Aorta (tissue), 5 donors: ENCODE measurements around the gene AGBL1. TPM values are rescaled to one million over a fixed set of nuclear protein-coding genes. Genes with fewer than 3 reads are reported as not detected.
"Not testable (repeated sequence)": the region's sequence is repeated elsewhere in the genome, so short reads cannot be mapped to it uniquely, and the experiment has no call there.

Experiments used
- ATAC-seq: fragments of 200-7000 bp; cut with Tn5 transposase; one replicate; pipeline ENCODE4 v1.9.1; 2022; ENCODE audit warnings: moderate library complexity; ENCODE audit not compliant: low FRiP score
- DNase-seq, 2 donors: peaks; one replicate each; pipeline ENCODE4 v3.0.0-alpha.2; 2020
- H3K27ac ChIP-seq, 2 donors: one replicate each; pipeline ENCODE4 v1.5.1; 2013; ENCODE audit warnings: low read length in 2 of 2, mild to moderate bottlenecking in 2 of 2, moderate library complexity in 2 of 2, control low read depth in 1 of 2, inconsistent platforms in 1 of 2, low read depth in 1 of 2
- H3K27me3 ChIP-seq, 2 donors: one replicate each; pipeline ENCODE4 v1.6.1; 2013; ENCODE audit warnings: control low read depth in 1 of 2, low read length in 1 of 2, mild to moderate bottlenecking in 1 of 2, moderate library complexity in 1 of 2; ENCODE audit not compliant: insufficient read depth in 2 of 2, control insufficient read depth in 1 of 2
- H3K36me3 ChIP-seq, 2 donors: one replicate each; pipeline ENCODE4 v1.6.1; 2013; ENCODE audit warnings: control low read depth in 1 of 2, low read length in 1 of 2, mild to moderate bottlenecking in 1 of 2; ENCODE audit not compliant: insufficient read depth in 2 of 2, control insufficient read depth in 1 of 2
- H3K4me1 ChIP-seq, 2 donors: one replicate each; pipeline ENCODE4 v1.6.1; 2013; ENCODE audit warnings: low read length in 2 of 2, control low read depth in 1 of 2, mild to moderate bottlenecking in 1 of 2, moderate library complexity in 1 of 2; ENCODE audit not compliant: insufficient read depth in 2 of 2, control insufficient read depth in 1 of 2
- H3K4me3 ChIP-seq, 2 donors: one replicate each; pipeline ENCODE4 v1.5.1; 2013; ENCODE audit warnings: low read length in 2 of 2, control low read depth in 1 of 2, mild to moderate bottlenecking in 1 of 2
- H3K9me3 ChIP-seq: one replicate; pipeline ENCODE4 v1.6.1; 2013; ENCODE audit warnings: mild to moderate bottlenecking, low read length; ENCODE audit not compliant: control insufficient read depth
- WGBS, 2 donors: extraction: QIAGEN DNeasy Blood & Tissue Kit; methylation state at CpG; one replicate each; pipeline ENCODE4 v1.1.7; 2013; 5-methylcytosine and 5-hydroxymethylcytosine counted together
- intact Hi-C, 2 donors: fragments of 100-400 bp; cut with DNase I; formaldehyde crosslinking; loops; one replicate each; pipeline versions ENCODE4 v1.14.2 to v1.15.0; 2022
- polyA plus RNA-seq, 2 donors: library from polyadenylated mRNA; stranded (reverse); fragments of 200-250 nt; gene quantifications; one replicate each; pipeline ENCODE4 v1.2.3, GENCODE V29; 2013
- total RNA-seq, 2 donors: library from RNA; stranded (reverse); fragmentation: NEBNext Ultra II Directional; extraction: Animal tissue kit (Norgen Biotek cat#: 25700); gene quantifications; one replicate each; pipeline ENCODE4 v1.2.1, GENCODE V29; 2021
- donor health status: healthy with polysubstance abuse.
- donor health status: Bipolar disorder and iron deficiency.
- donor health status: DM: no; HTN: no; CAD: no.
- donor health status: DM: no; HTN: no; CAD: no.
- donor health status: DM: yes; HTN: yes; CAD: no.

The AGBL1 gene
- total and polyA plus RNA-seq, 4 donors = 0.21 TPM; not detected in 3

GRCh38 chr15:87033056-87033455 lies 953.4 kb downstream of the AGBL1 start:
- no peak for ATAC-seq
- H3K9me3 ChIP-seq = peaks cover 1% of the 10 kb centered on the region
- H3K27me3 ChIP-seq = no peaks in the 10 kb centered on the region
- intact Hi-C loops = loop anchor here (5.0 to 10.0 kb wide), 2 partner anchors 1242 to 1419 kb away; no protein-coding TSS in a partner anchor
- 30 to 43% methylated on average over 2 of the region's 2 CpGs for WGBS, 2 donors
- no peak for DNase-seq
- H3K4me3 ChIP-seq = no peak overlapping the region
- no peak overlapping the region for H3K27ac ChIP-seq
- H3K4me1 ChIP-seq = no peaks in the 10 kb centered on the region
- H3K36me3 ChIP-seq = no peaks in the 10 kb centered on the region

DNA sequence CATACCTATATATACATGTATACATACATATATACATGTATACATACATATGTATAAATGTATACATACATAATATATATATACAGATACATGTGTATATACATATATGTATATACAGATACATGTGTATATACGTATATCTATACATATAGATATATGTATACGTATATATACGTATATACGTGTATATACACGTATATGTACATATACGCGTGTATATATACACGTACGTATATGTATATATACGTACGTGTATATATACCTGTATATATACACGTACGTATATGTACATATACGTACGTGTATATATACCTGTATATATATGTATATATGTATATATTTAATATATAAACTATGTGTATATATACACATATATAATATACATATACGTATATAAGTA lies 955.2 kb downstream of the AGBL1 start:
- 92 to 94% methylated on average over 16 of the region's 16 CpGs for WGBS, 2 donors
- Histone ChIP-seq H3K27me3 (no peaks in the 10 kb centered on the region), H3K36me3 (no peaks in the 10 kb centered on the region), H3K4me3 (no peak overlapping the region), H3K27ac (no peak overlapping the region), H3K4me1 (no peaks in the 10 kb centered on the region), H3K9me3 (peaks cover 1% of the 10 kb centered on the region)
- intact Hi-C loops = loop anchor here (5.0 to 10.0 kb wide), 2 partner anchors 1240 to 1417 kb away; no protein-coding TSS in a partner anchor
- ATAC-seq = no peak
- no peak for DNase-seq

DNA sequence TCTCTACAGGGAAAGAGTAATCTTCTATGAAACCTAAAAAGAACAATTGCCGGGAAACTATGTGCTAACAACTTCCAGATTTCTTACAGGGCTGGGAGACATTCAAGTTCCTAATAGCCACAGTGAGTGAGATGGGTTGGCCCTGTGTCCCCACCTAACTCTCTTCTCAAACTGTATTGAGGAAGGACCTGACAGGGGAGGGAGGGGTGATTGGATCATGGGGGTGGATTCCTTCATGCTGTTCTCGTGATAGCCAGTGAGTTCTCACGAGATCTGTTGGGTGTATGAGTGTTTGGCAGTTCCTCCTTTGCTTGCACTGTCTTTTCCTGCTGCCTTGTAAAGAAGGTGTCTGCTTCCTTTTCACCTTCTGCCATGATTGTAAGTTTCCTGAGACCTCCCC lies 958.7 kb downstream of the AGBL1 start:
- Histone ChIP-seq H3K27ac (no peak overlapping the region), H3K4me3 (no peak overlapping the region), H3K9me3 (no peaks in the 10 kb centered on the region), H3K27me3 (no peaks in the 10 kb centered on the region), H3K4me1 (no peaks in the 10 kb centered on the region), H3K36me3 (no peaks in the 10 kb centered on the region)
- WGBS, 2 donors = 33 to 45% methylated on average over 3 of the region's 3 CpGs
- DNase-seq (no peak), ATAC-seq (no peak)
- intact Hi-C loops = loop anchor here in 1 of 2 donors (10.0 kb wide), 1 partner anchor 1236 kb away; no protein-coding TSS in a partner anchor

DNA sequence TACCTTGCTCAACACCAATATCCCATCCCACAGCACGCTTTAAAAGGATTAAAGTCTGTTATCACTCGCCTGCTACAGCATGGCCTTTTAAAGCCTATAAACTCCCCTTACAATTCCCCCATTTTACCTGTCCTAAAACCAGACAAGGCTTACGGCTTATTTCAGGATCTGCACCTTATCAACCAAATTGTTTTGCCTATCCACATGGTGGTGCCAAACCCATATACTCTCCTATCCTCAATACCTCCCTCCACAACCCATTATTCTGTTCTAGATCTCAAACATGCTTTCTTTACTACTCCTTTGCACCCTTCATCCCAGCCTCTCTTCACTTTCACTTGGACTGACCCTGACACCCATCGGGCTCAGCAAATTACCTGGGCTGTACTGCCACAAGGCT lies 962.9 kb downstream of the AGBL1 start:
- 80 to 81% methylated on average over 4 of the region's 4 CpGs for WGBS, 2 donors
- H3K4me3 ChIP-seq, intact Hi-C loops, H3K27me3 ChIP-seq, H3K36me3 ChIP-seq, DNase-seq, ATAC-seq, H3K27ac ChIP-seq, H3K9me3 ChIP-seq, H3K4me1 ChIP-seq: not testable (repeated sequence)

DNA sequence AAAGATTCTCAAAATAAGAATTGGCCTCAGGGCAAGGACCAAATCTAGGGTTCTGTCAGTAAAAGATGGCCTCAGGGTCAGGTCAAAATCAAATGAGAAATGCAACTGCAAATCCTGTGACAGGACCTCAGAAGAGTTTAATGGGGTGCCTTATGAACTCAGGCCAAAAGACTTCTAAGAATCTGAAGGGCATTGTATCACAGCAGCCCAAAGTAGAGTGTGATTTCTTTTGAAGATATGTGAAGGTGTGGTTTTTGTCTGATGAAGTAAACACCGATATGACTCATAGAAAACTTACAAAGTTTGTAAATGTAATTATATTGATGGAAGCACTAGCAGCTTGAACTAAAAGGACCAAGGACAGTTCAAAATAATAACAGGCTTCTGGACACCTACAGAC lies 966.1 kb downstream of the AGBL1 start:
- WGBS, 2 donors = 86 to 93% methylated on average over 1 of the region's 1 CpG
- H3K27ac ChIP-seq = no peak overlapping the region
- H3K36me3 ChIP-seq = no peaks in the 10 kb centered on the region
- no peak overlapping the region for H3K4me3 ChIP-seq
- H3K27me3 ChIP-seq = no peaks in the 10 kb centered on the region
- no peak for ATAC-seq
- DNase-seq = no peak
- H3K4me1 ChIP-seq = no peaks in the 10 kb centered on the region
- H3K9me3 ChIP-seq = no peaks in the 10 kb centered on the region
- intact Hi-C loops = no loop called here

DNA sequence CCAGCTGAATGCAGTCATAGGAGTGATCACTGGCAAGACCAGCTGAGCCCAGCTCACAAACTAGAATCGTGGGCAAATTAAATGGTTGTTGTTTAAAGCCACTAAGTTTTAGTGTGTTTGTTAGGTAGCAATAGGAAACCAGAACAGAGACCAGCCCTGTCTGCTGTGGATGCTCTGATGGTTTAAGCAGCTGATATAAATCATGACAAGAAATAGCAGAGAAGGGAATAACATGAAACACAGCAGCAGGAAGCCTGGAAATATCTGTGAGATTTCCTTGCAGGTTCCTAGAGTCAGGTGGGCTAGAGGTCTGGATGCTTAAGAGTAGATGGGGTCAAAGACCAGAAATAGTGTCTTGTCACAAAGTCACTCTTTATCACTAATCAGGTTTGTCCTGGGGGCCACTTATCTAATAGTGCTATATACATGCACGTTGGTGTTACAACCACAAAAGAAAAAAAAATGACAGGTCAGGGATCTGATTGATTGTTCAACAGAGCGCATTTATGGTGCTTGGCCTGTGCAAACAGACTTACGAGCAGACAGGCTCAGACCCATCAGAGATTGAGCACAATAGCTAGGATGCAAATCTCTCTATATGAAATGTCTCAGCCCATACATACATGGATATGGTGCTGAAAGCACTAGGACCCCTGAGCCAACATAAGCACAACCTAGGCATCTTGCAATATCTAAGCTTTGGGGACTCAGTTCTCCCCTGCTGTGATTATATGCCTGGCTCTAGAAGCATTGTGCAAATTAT lies 967.7 kb downstream of the AGBL1 start:
- ATAC-seq = no peak
- Histone ChIP-seq H3K27ac (no peak overlapping the region), H3K36me3 (no peaks in the 10 kb centered on the region), H3K4me3 (no peak overlapping the region), H3K9me3 (no peaks in the 10 kb centered on the region), H3K27me3 (no peaks in the 10 kb centered on the region), H3K4me1 (no peaks in the 10 kb centered on the region)
- DNase-seq = no peak
- intact Hi-C loops = no loop called here
- 42 to 45% methylated on average over 4 of the region's 4 CpGs for WGBS, 2 donors
